ENCODE measurements around the gene GALNT6. TPM values are rescaled to one million over a fixed set of nuclear protein-coding genes. Genes with fewer than 3 reads are reported as not detected.

GALNT6 gene
- total RNA-seq, 3 donors from 2014 or later: 10.7 to 20.6 (median 17.9) TPM

DNA sequence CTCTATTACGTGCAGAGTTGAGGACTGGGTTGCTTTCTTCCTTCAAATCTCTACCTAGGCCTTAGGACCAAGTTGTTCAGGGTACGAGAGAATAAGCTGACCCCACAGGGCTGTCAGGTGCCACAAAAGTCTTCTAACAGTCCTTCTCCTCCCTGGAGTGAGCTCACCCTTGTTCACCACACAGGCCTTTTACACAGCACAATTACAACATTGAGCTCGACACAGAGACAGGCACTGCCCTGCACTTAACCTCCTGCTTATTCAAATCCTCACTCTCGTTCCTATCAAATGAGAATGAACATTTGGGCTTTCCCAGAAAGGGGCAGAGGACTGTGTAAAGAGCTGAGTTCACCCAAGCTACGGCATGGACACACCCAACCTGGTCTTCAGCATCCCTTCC lies 2.4 kb downstream of the GALNT6 start:
- Histone ChIP-seq H3K36me3 (ENCODE audit: low read depth) (no peaks in the 10 kb centered on the region), H3K9me3 (no peaks in the 10 kb centered on the region), H3K4me3 (no peak overlapping the region), H3K4me1 (ENCODE audit: low read depth) (peaks cover 14% of the 10 kb centered on the region)
- intact Hi-C loops (cut with DNase I, micrococcal nuclease): no loop called here
- no peak for TF ChIP-seq CTCF (IDR thresholded peaks at IDR 0.05)
- DNase-seq: no peak
- ATAC-seq: no peak

GRCh38 chr12:51388069-51388799 lies 3.0 kb downstream of the GALNT6 start:
- no peaks in the 10 kb centered on the region for H3K36me3 ChIP-seq (ENCODE audit: low read depth)
- intact Hi-C loops (cut with DNase I, micrococcal nuclease): no loop called here
- H3K4me1 ChIP-seq (ENCODE audit: low read depth): peaks cover 14% of the 10 kb centered on the region
- no peaks in the 10 kb centered on the region for H3K9me3 ChIP-seq
- ATAC-seq: no peak
- DNase-seq: no peak
- no peak overlapping the region for H3K4me3 ChIP-seq
- no peak for TF ChIP-seq CTCF (IDR thresholded peaks at IDR 0.05)

DNA sequence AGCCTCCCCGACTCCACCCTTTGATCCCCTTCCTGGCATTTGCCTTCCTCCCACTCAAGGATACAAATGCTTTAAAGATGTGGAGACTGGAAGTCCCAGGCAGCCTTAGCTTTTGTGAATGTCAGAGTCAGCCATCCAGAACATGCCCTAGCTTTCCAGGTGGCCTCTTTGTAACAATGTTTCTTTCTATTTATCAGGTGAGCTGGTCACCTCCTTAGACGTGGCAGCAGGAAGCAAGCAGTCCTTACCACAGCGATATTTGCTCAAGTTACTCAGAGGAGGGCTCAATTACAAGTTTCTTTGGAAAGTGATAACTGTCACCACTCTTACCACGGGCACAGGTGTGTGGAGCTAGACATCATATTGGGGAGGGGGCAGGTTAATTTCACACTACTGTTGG lies 4.9 kb downstream of the GALNT6 start:
- DNase-seq (no peak), ATAC-seq (peak; percentile 3)
- Histone ChIP-seq H3K4me1 (ENCODE audit: low read depth) (peaks cover 14% of the 10 kb centered on the region), H3K4me3 (no peak overlapping the region), H3K36me3 (ENCODE audit: low read depth) (peaks cover 3% of the 10 kb centered on the region), H3K9me3 (no peaks in the 10 kb centered on the region)
- TF ChIP-seq CTCF (IDR thresholded peaks at IDR 0.05): no peak
- intact Hi-C loops (cut with DNase I, micrococcal nuclease): no loop called here

GRCh38 chr12:51383269-51383905 lies 7.8 kb downstream of the GALNT6 start:
- no peak for ATAC-seq
- DNase-seq: no peak
- H3K4me1 ChIP-seq (ENCODE audit: low read depth): no peaks in the 10 kb centered on the region
- no peak overlapping the region for H3K4me3 ChIP-seq
- no peaks in the 10 kb centered on the region for H3K9me3 ChIP-seq
- intact Hi-C loops (cut with DNase I, micrococcal nuclease): no loop called here
- no peak for TF ChIP-seq CTCF (IDR thresholded peaks at IDR 0.05)
- H3K36me3 ChIP-seq (ENCODE audit: low read depth): peaks cover 3% of the 10 kb centered on the region

DNA sequence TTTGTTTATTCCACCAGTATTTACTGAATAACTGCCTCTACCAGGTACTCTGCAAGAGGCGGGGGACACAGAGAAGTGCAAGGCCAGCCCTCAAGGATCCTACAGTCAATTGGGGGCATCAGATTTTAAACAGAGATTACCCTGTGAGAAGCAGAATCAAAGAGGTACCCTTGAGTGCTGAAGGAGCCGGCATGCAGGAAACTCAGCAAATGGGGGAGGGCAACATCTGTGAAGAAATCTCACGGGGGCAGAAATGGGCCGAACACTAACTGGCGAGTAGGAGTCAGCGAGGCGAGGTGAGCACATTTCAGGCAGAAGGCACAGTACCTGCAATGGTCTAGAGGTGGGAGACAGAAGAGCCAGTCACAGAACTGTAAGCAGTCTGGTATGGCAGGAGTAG lies 9.0 kb downstream of the GALNT6 start:
- no peak for ATAC-seq
- DNase-seq: no peak
- Histone ChIP-seq H3K9me3 (no peaks in the 10 kb centered on the region), H3K4me1 (ENCODE audit: low read depth) (no peaks in the 10 kb centered on the region), H3K36me3 (ENCODE audit: low read depth) (peaks cover 3% of the 10 kb centered on the region), H3K4me3 (no peak overlapping the region)
- intact Hi-C loops (cut with DNase I, micrococcal nuclease): no loop called here
- no peak for TF ChIP-seq CTCF (IDR thresholded peaks at IDR 0.05)

Data from mucosa of descending colon (tissue), 3 donors.